H1 (cell line): ENCODE data around the gene TEX22. TPM values are rescaled to one million over a fixed set of nuclear protein-coding genes. Genes with fewer than 3 reads are reported as not detected.

Experiments used
- CTCF ChIA-PET: fragments of 300-600 bp; sonication (Branson Sonifier 250); formaldehyde crosslinking; loops from one replicate; lab custom pipeline; 2021; ENCODE audit not compliant: partially characterized antibody; lab: Charles Lee
- POLR2A ChIA-PET: fragments of 300-600 bp; sonication (Branson Sonifier 250); formaldehyde crosslinking; loops from one replicate; lab custom pipeline; 2021; ENCODE audit warnings: inconsistent platforms; ENCODE audit not compliant: partially characterized antibody; lab: Charles Lee
- DNase-seq, 2 experiments: peaks; one replicate each; pipeline versions ENCODE4 v3.0.0 to v3.0.0-alpha.2; 2010 to 2022; ENCODE audit warnings: low spot score in 2 of 2, low read depth in 1 of 2, mixed read lengths in 1 of 2
- FAIRE-seq: peaks from 2 replicates; lab custom pipeline; 2011; peaks lifted over from hg19 to GRCh38; lab: Jason Lieb, UNC
- H2AFZ ChIP-seq: 2 replicates; pipeline ENCODE4 v1.8.1; 2012; ENCODE audit warnings: low read length, inconsistent platforms
- H2AK5ac ChIP-seq: 2 replicates; pipeline ENCODE4 v1.6.1; 2013; ENCODE audit warnings: low read depth, low read length
- H2BK120ac ChIP-seq: replicated peaks from 2 replicates; pipeline ENCODE3; 2013; ENCODE audit warnings: low read depth, low read length, inconsistent platforms
- H2BK12ac ChIP-seq: 2 replicates; pipeline ENCODE4 v1.6.1; 2013; ENCODE audit warnings: low read depth, low read length
- H2BK15ac ChIP-seq: 2 replicates; pipeline ENCODE4 v1.6.1; 2013; ENCODE audit warnings: low read length
- H2BK20ac ChIP-seq: 2 replicates; pipeline ENCODE4 v1.6.1; 2013; ENCODE audit warnings: low read length
- H2BK5ac ChIP-seq: 2 replicates; pipeline ENCODE4 v1.6.1; 2013; ENCODE audit warnings: low read depth, low read length
- H3K14ac ChIP-seq: 2 replicates; pipeline ENCODE4 v1.6.1; 2013; ENCODE audit warnings: inconsistent platforms; ENCODE audit not compliant: insufficient read length
- H3K18ac ChIP-seq: 2 replicates; pipeline ENCODE4 v1.6.1; 2013; ENCODE audit warnings: low read length; ENCODE audit errors: extremely low read depth
- H3K23ac ChIP-seq: 2 replicates; pipeline ENCODE4 v1.6.1; 2013; ENCODE audit warnings: inconsistent platforms; ENCODE audit not compliant: insufficient read length
- H3K23me2 ChIP-seq: 2 replicates; pipeline ENCODE4 v1.6.1; 2013; ENCODE audit warnings: low read depth, low read length
- H3K27ac ChIP-seq: 2 replicates; pipeline ENCODE4 v1.6.1; 2011; ENCODE audit warnings: low read depth, low read length, inconsistent platforms
- H3K27me3 ChIP-seq, 4 experiments: replicated peaks in 1 of 4; 1 replicate in 1 of 4; 2 replicates in 3 of 4; pipeline versions ENCODE4 v1.6.1 to v1.8.1; 2011 to 2013; ENCODE audit warnings: low read length in 3 of 4, mild to moderate bottlenecking in 3 of 4, inconsistent platforms in 2 of 4, mixed read lengths in 2 of 4, moderate library complexity in 1 of 4; ENCODE audit not compliant: control insufficient read depth in 3 of 4, insufficient read depth in 3 of 4; ENCODE audit errors: extremely low read depth in 1 of 4
- H3K36me3 ChIP-seq, 4 experiments: 2 replicates each; pipeline versions ENCODE4 v1.6.1 to v1.8.1; 2011 to 2013; ENCODE audit warnings: mild to moderate bottlenecking in 4 of 4, low read length in 3 of 4, moderate library complexity in 2 of 4, control low read depth in 1 of 4, inconsistent platforms in 1 of 4; ENCODE audit not compliant: insufficient read depth in 4 of 4, control insufficient read depth in 2 of 4
- H3K4ac ChIP-seq: replicated peaks from 2 replicates; pipeline ENCODE3; 2013; ENCODE audit warnings: low read length, low read depth, mixed read lengths, inconsistent platforms; ENCODE audit not compliant: insufficient read length
- H3K4me1 ChIP-seq, 4 experiments: replicated peaks in 1 of 4; 1 replicate in 1 of 4; 2 replicates in 3 of 4; pipeline versions ENCODE4 v1.6.1 to v1.8.1; 2011 to 2013; ENCODE audit warnings: low read length in 3 of 4, inconsistent platforms in 2 of 4, mixed read lengths in 1 of 4; ENCODE audit not compliant: insufficient read depth in 4 of 4, control insufficient read depth in 3 of 4
- H3K4me2 ChIP-seq, 2 experiments: 2 replicates each; pipeline versions ENCODE4 v1.6.1 to v1.8.1; 2011 to 2013; ENCODE audit warnings: low read depth in 2 of 2, low read length in 2 of 2, control low read depth in 1 of 2, inconsistent platforms in 1 of 2, mild to moderate bottlenecking in 1 of 2; ENCODE audit not compliant: insufficient read depth in 1 of 2
- H3K4me3 ChIP-seq, 4 experiments: fragments of 200-600, 300-600 bp in 1 of 4; sonication (generic), shearing (Covaris generic), sonication (Bioruptor Twin) in 1 of 4; 2 replicates each; pipeline versions ENCODE4 v1.5.1 to v1.8.1; 2011 to 2016; ENCODE audit warnings: low read length in 4 of 4, low read depth in 3 of 4, control low read depth in 2 of 4, inconsistent platforms in 2 of 4, mild to moderate bottlenecking in 2 of 4, mixed read lengths in 1 of 4, moderate library complexity in 1 of 4; ENCODE audit not compliant: insufficient read depth in 2 of 4; ENCODE audit errors: extremely low read depth in 1 of 4
- H3K56ac ChIP-seq: replicated peaks from 2 replicates; pipeline ENCODE3; 2013; ENCODE audit warnings: low read depth, mild to moderate bottlenecking, mixed read lengths, low read length, inconsistent platforms; ENCODE audit not compliant: insufficient read length
- H3K79me1 ChIP-seq: 2 replicates; pipeline ENCODE4 v1.6.1; 2013; ENCODE audit warnings: low read depth, low read length, control low read depth
- H3K79me2 ChIP-seq, 2 experiments: 2 replicates each; pipeline versions ENCODE4 v1.6.1 to v1.8.1; 2012 to 2013; ENCODE audit warnings: low read length in 2 of 2, mild to moderate bottlenecking in 2 of 2, inconsistent platforms in 1 of 2; ENCODE audit not compliant: insufficient read depth in 2 of 2, control insufficient read depth in 1 of 2
- H3K9ac ChIP-seq, 4 experiments: replicated peaks in 1 of 4; 1 replicate in 1 of 4; 2 replicates in 3 of 4; pipeline versions ENCODE4 v1.6.1 to v1.8.1; 2011 to 2013; ENCODE audit warnings: low read depth in 3 of 4, low read length in 3 of 4, control low read depth in 2 of 4, mild to moderate bottlenecking in 2 of 4, moderate library complexity in 2 of 4, inconsistent platforms in 1 of 4; ENCODE audit errors: extremely low read depth in 1 of 4
- H3K9me3 ChIP-seq, 2 experiments: 2 replicates each; pipeline versions ENCODE4 v1.6.1 to v1.8.1; 2012 to 2013; ENCODE audit warnings: mild to moderate bottlenecking in 2 of 2, moderate library complexity in 2 of 2, control low read depth in 1 of 2, inconsistent platforms in 1 of 2, low read depth in 1 of 2, low read length in 1 of 2, mixed read lengths in 1 of 2; ENCODE audit not compliant: insufficient read depth in 2 of 2
- H4K20me1 ChIP-seq, 2 experiments: replicated peaks in 1 of 2; 2 replicates each; pipeline versions ENCODE3 to v1.8.1; 2011 to 2013; ENCODE audit warnings: inconsistent platforms in 2 of 2, low read length in 2 of 2, mild to moderate bottlenecking in 1 of 2; ENCODE audit not compliant: insufficient read depth in 2 of 2, control insufficient read depth in 1 of 2
- H4K5ac ChIP-seq: 2 replicates; pipeline ENCODE4 v1.6.1; 2013; ENCODE audit warnings: low read length, low read depth, mixed read lengths, inconsistent platforms; ENCODE audit not compliant: insufficient read length
- H4K8ac ChIP-seq: 2 replicates; pipeline ENCODE4 v1.8.0; 2013; ENCODE audit warnings: mild to moderate bottlenecking, moderate library complexity, low read length, inconsistent platforms; ENCODE audit not compliant: insufficient read depth; ENCODE audit errors: extremely low read depth
- H4K91ac ChIP-seq: replicated peaks from 2 replicates; pipeline ENCODE3; 2013; ENCODE audit warnings: low read length, mixed read lengths, inconsistent platforms; ENCODE audit not compliant: insufficient read length
- BACH1 ChIP-seq: IDR thresholded peaks from 2 replicates; pipeline ENCODE4 v1.6.1; 2012; ENCODE audit warnings: low read length, improper control_type of control experiment
- CEBPB ChIP-seq: IDR thresholded peaks from 2 replicates; pipeline ENCODE4 v1.6.1; 2012; ENCODE audit warnings: low read depth, low read length
- CHD2 ChIP-seq: IDR thresholded peaks from 2 replicates; pipeline ENCODE4 v1.6.1; 2012; ENCODE audit warnings: low read length, improper control_type of control experiment
- GABPA ChIP-seq: IDR thresholded peaks from 2 replicates; pipeline ENCODE4 v1.6.1; 2011; ENCODE audit warnings: mild to moderate bottlenecking, low read length, moderate library complexity, borderline replicate concordance; ENCODE audit not compliant: insufficient read depth
- HDAC2 ChIP-seq, 2 experiments: fragments of 300-600 bp in 1 of 2; sonication (generic) in 1 of 2; IDR thresholded peaks; 2 replicates each; pipeline ENCODE4 v1.6.1; 2011 to 2012; ENCODE audit warnings: low read depth in 2 of 2, low read length in 2 of 2, mild to moderate bottlenecking in 2 of 2, moderate library complexity in 2 of 2, borderline replicate concordance in 1 of 2, inconsistent platforms in 1 of 2
- KDM1A ChIP-seq: fragments of 200-600, 300-600 bp; sonication (generic); IDR thresholded peaks from 2 replicates; pipeline ENCODE4 v1.7.1; 2016; ENCODE audit warnings: mild to moderate bottlenecking, low read length, borderline replicate concordance
- KDM4A ChIP-seq: IDR thresholded peaks from one replicate; pipeline ENCODE4 v1.7.1; 2012; ENCODE audit warnings: low read depth, mild to moderate bottlenecking, moderate library complexity, low read length, inconsistent platforms; ENCODE audit not compliant: severe bottlenecking
- SUZ12 ChIP-seq: fragments of 200-600 bp; sonication (generic); IDR thresholded peaks from 2 replicates; pipeline ENCODE4 v1.6.1; 2012; ENCODE audit warnings: mild to moderate bottlenecking, inconsistent platforms, low read length, moderate library complexity, mixed read lengths
- TCF12 ChIP-seq: IDR thresholded peaks from 2 replicates; pipeline ENCODE4 v1.6.1; 2011; ENCODE audit warnings: low read depth, mild to moderate bottlenecking, low read length
- WGBS, 2 experiments: shearing (Covaris generic) in 1 of 2; methylation state at CpG; one replicate each; pipeline versions ENCODE4 v1.1.6 to v1.1.7; 2013 to 2015; ENCODE audit warnings: low lambda C conversion rate in 2 of 2, mixed read lengths in 2 of 2, inconsistent platforms in 1 of 2, low coverage in 1 of 2, missing lambda C conversion rate in 1 of 2; ENCODE audit not compliant: insufficient replicate concordance in 2 of 2, insufficient coverage in 1 of 2, insufficient read length in 1 of 2; ENCODE audit errors: extremely low coverage in 1 of 2, missing lambda C conversion rate in 1 of 2; 5-methylcytosine and 5-hydroxymethylcytosine counted together
- long read RNA-seq, 2 experiments: library from RNA in 1 of 2; library from capped mRNA in 1 of 2; stranded (forward); transcript quantifications; one replicate each; pipeline ENCODE4 v2.0.0, GENCODE V29; 2021; ENCODE audit warnings: inconsistent platforms in 1 of 2
- polyA minus RNA-seq, 3 experiments: library from RNA; depleted of rRNA, polyadenylated mRNA; stranded (reverse); fragments of >200 nt; gene quantifications; 1 replicate in 2 of 3; 2 replicates in 1 of 3; pipeline ENCODE4 v1.2.3, GENCODE V29; 2011
- polyA plus RNA-seq, 7 experiments: library from polyadenylated mRNA; depleted of rRNA in 3 of 7; stranded (reverse) in 5 of 7; unstranded in 2 of 7; fragments of >200 nt in 5 of 7; fragments of 200-250 nt in 2 of 7; gene quantifications; 1 replicate in 5 of 7; 2 replicates in 1 of 7; 4 replicates in 1 of 7; pipeline versions ENCODE4 v1.2.1 to v1.2.3, GENCODE V29; 2011 to 2013; ENCODE audit warnings: missing spikeins in 2 of 7, mixed read lengths in 2 of 7
- total RNA-seq: library from RNA; stranded (reverse); fragmentation: NEBNext Ultra II Directional; extraction: Animal tissue kit (Norgen Biotek cat#: 25700); gene quantifications from 2 replicates; pipeline ENCODE4 v1.2.1, GENCODE V29; 2021

Gene TEX22
- total RNA-seq = 0.39 and 0.82 TPM in 2 replicates
- 0.24 and 0.67 TPM in 2 replicates for polyA plus RNA-seq (2011; rRNA removed)
- polyA plus RNA-seq (2011; cell fraction: cytosol; rRNA removed) = 0.70 TPM
- polyA plus RNA-seq (2011; cell fraction: nucleus; rRNA removed) = 5.9 TPM
- polyA plus RNA-seq (2012, experiment 1 of 2) = 0.28 to 0.54 TPM (median 0.42 TPM) in 4 replicates
- 0.05 TPM for polyA plus RNA-seq (2012, experiment 2 of 2)
- 0.14 TPM for polyA plus RNA-seq (2013, experiment 1 of 2)
- 0.07 TPM for polyA plus RNA-seq (2013, experiment 2 of 2)
- polyA minus RNA-seq (2011; rRNA and poly(A)+ RNA removed) = 0.10 and 0.16 TPM in 2 replicates
- polyA minus RNA-seq (2011; cell fraction: cytosol; rRNA and poly(A)+ RNA removed) = not detected
- 1.5 TPM for polyA minus RNA-seq (2011; cell fraction: nucleus; rRNA and poly(A)+ RNA removed)
- long read RNA-seq, experiment 1 = 0 reads
- long read RNA-seq, experiment 2 = 0 reads

- no peaks in the 10 kb centered on the region for H3K79me1 ChIP-seq
- peak within 1 kb of the TSS; percentile 78; the same call in 1 of the 2 replicates for H3K18ac ChIP-seq
- H4K20me1 ChIP-seq = no peaks in the 10 kb centered on the region
- H3K14ac ChIP-seq = no peak within 1 kb of the TSS
- H3K56ac ChIP-seq = no peak within 1 kb of the TSS
- peaks cover 3% of the 10 kb centered on the region; the same call in 1 of the 2 replicates for H3K23me2 ChIP-seq
- peak within 1 kb of the TSS; percentile 71; the same call in 1 of the 2 replicates for H2BK12ac ChIP-seq
- no peak within 1 kb of the TSS for H3K4ac ChIP-seq
- no peak within 1 kb of the TSS; the same call in 1 of the 2 replicates for H2AK5ac ChIP-seq
- 7% methylated on average over 13 of the region's 77 CpGs; no CpG with 5 or more reads in 1 of the 2 experiments for WGBS, 2 experiments
- H3K27ac ChIP-seq = peak within 1 kb of the TSS; percentile 72; the same call in 1 of the 2 replicates
- H2BK5ac ChIP-seq = peak within 1 kb of the TSS; percentile 66; the same call in 1 of the 2 replicates
- peak; percentile 43 to 95 for DNase-seq
- peaks cover 28 to 44% of the 10 kb centered on the region in 2 experiments for H3K9me3 ChIP-seq
- peak within 1 kb of the TSS; percentile 29 to 75; a peak in 3 of 4 replicates for H3K4me2 ChIP-seq
- H4K8ac ChIP-seq = peak within 1 kb of the TSS; percentile 99
- H3K27me3 ChIP-seq = peaks cover 0 to 16% (median 8%) of the 10 kb centered on the region in 4 experiments; a peak in 3 of 7 replicates
- H4K91ac ChIP-seq = peak within 1 kb of the TSS; percentile 85
- H4K5ac ChIP-seq = peak within 1 kb of the TSS; percentile 93
- peak within 1 kb of the TSS in 2 of 4 experiments; percentile 54 to 64; a peak in 4 of 7 replicates for H3K9ac ChIP-seq
- FAIRE-seq = no peak
- no peak within 1 kb of the TSS for H2AFZ ChIP-seq
- peaks cover 0 to 9% (median 3%) of the 10 kb centered on the region in 4 experiments; a peak in 4 of 7 replicates for H3K4me1 ChIP-seq
- no peak within 1 kb of the TSS for H2BK120ac ChIP-seq
- no peak within 1 kb of the TSS for H2BK20ac ChIP-seq
- peak within 1 kb of the TSS; percentile 33 to 71 (median 40) for H3K4me3 ChIP-seq
- peaks cover 0 to 18% (median 2%) of the 10 kb centered on the region in 4 experiments; a peak in 4 of 8 replicates for H3K36me3 ChIP-seq
- H3K23ac ChIP-seq = no peak within 1 kb of the TSS
- ChIA-PET CTCF (interaction anchor here (0.8 to 1.6 kb wide), 5 partner anchors 9 to 191 kb away, joined by 3 to 6 read pairs (median 3); no protein-coding TSS in a partner anchor), POLR2A (interaction anchor here (0.7 to 2.8 kb wide), 9 partner anchors 10 to 471 kb away, joined by 3 to 9 read pairs (median 3); no protein-coding TSS in a partner anchor)
- H3K79me2 ChIP-seq = no peaks in the 10 kb centered on the region
- peak within 1 kb of the TSS; percentile 46; the same call in 1 of the 2 replicates for H2BK15ac ChIP-seq
- TF ChIP-seq BACH1 (no peak), TCF12 (no peak), CHD2 (0 out of 2 replicates have a peak, but pooled peaks have one; percentile 36), KDM1A (no peak), SUZ12 (no peak), GABPA (peak; percentile 87; the same call in 1 of the 2 replicates), KDM4A (peak; percentile 92), CEBPB (peak; percentile 18; the same call in 1 of the 2 replicates), HDAC2 (IDR thresholded peaks at IDR 0.05; ENCODE audit: borderline replicate concordance in 1 of 2, low read depth in 2 of 2, low read length in 2 of 2) (no peak)
These were observed at the start of gene TEX22 for GRCh38 chr14:105398044-105398725. Gene TEX22 (plus strand): TSS chr14:105398538. CDS start chr14:105399341, 803 bp downstream.
